Measurements from ENCODE around the gene ZNF169. TPM values are rescaled to one million over a fixed set of nuclear protein-coding genes. Genes with fewer than 3 reads are reported as not detected.
"Not testable (repeated sequence)": the region's sequence is repeated elsewhere in the genome, so short reads cannot be mapped to it uniquely, and the experiment has no call there.

Gene ZNF169
- total and polyA plus RNA-seq, 3 donors from 2014 or later, result 5.7 to 17.0 (median 15.6) TPM

GRCh38 chr9:94322342-94322940 is 63.3 kb downstream of the ZNF169 start:
- WGBS, 2 donors, result 88% methylated on average over 4 of the region's 9 CpGs; no CpG with 5 or more reads in 1 of the 2 donors
- H3K27ac ChIP-seq; H3K36me3 ChIP-seq (ENCODE audit: low read depth, missing control alignments); H3K27me3 ChIP-seq; intact Hi-C loops (cut with DNase I; ENCODE audit: low total_unique reads); DNase-seq; H3K9me3 ChIP-seq; H3K4me1 ChIP-seq; H3K4me3 ChIP-seq: not testable (repeated sequence)

GRCh38 chr9:94323153-94323798 is 64.2 kb downstream of the ZNF169 start:
- H3K9me3 ChIP-seq; H3K36me3 ChIP-seq (ENCODE audit: low read depth, missing control alignments); H3K27ac ChIP-seq; H3K4me3 ChIP-seq; intact Hi-C loops (cut with DNase I; ENCODE audit: low total_unique reads); DNase-seq; H3K4me1 ChIP-seq; H3K27me3 ChIP-seq: not testable (repeated sequence)
- 91 to 94% methylated on average over 5 to 12 of the region's 18 CpGs for WGBS, 2 donors

GRCh38 chr9:94325583-94325982 is 66.5 kb downstream of the ZNF169 start:
- H3K27me3 ChIP-seq; H3K4me1 ChIP-seq; DNase-seq; H3K36me3 ChIP-seq (ENCODE audit: low read depth, missing control alignments); intact Hi-C loops (cut with DNase I; ENCODE audit: low total_unique reads); H3K4me3 ChIP-seq; H3K9me3 ChIP-seq; H3K27ac ChIP-seq: not testable (repeated sequence)
- whole genome bisulfite sequencing, 2 donors, result 75 to 81% methylated on average over 11 to 15 of the region's 16 CpGs

- H3K4me3 ChIP-seq; H3K27me3 ChIP-seq; DNase-seq; H3K4me1 ChIP-seq; H3K36me3 ChIP-seq (ENCODE audit: low read depth, missing control alignments); H3K27ac ChIP-seq; H3K9me3 ChIP-seq; intact Hi-C loops (cut with DNase I; ENCODE audit: low total_unique reads): not testable (repeated sequence)
- WGBS, 2 donors, result 82% methylated on average over 2 of the region's 5 CpGs; no CpG with 5 or more reads in 1 of the 2 donors
Observed at GRCh38 chr9:94328544-94328943, 69.4 kb downstream of the ZNF169 start, which contains the start of gene NUTM2F. NUTM2F (minus strand) TSS chr9:94328644; CDS start chr9:94328623, 21 bp downstream.

- H3K4me3 ChIP-seq; H3K27ac ChIP-seq; H3K9me3 ChIP-seq; intact Hi-C loops (cut with DNase I; ENCODE audit: low total_unique reads); DNase-seq; H3K4me1 ChIP-seq; H3K36me3 ChIP-seq (ENCODE audit: low read depth, missing control alignments); H3K27me3 ChIP-seq: not testable (repeated sequence)
- 90 to 98% methylated on average over 4 of the region's 4 CpGs for WGBS, 2 donors
Observed at GRCh38 chr9:94336445-94336844, 77.3 kb downstream of the ZNF169 start.

- H3K4me1 ChIP-seq; DNase-seq; H3K4me3 ChIP-seq; H3K27me3 ChIP-seq; H3K36me3 ChIP-seq (ENCODE audit: low read depth, missing control alignments); H3K9me3 ChIP-seq; intact Hi-C loops (cut with DNase I; ENCODE audit: low total_unique reads); H3K27ac ChIP-seq: not testable (repeated sequence)
- WGBS, 2 donors, result 60 to 68% methylated on average over 3 to 7 of the region's 7 CpGs
Observed at GRCh38 chr9:94338723-94339122, 79.6 kb downstream of the ZNF169 start.

GRCh38 chr9:94339657-94340056 is 80.6 kb downstream of the ZNF169 start:
- H3K27ac ChIP-seq; intact Hi-C loops (cut with DNase I; ENCODE audit: low total_unique reads); DNase-seq; H3K9me3 ChIP-seq; H3K36me3 ChIP-seq (ENCODE audit: low read depth, missing control alignments); H3K4me1 ChIP-seq; H3K27me3 ChIP-seq; H3K4me3 ChIP-seq: not testable (repeated sequence)
- 93 to 100% methylated on average over 6 of the region's 6 CpGs for WGBS, 2 donors

GRCh38 chr9:94340750-94341149 is 81.7 kb downstream of the ZNF169 start:
- H3K4me1 ChIP-seq; intact Hi-C loops (cut with DNase I; ENCODE audit: low total_unique reads); DNase-seq; H3K36me3 ChIP-seq (ENCODE audit: low read depth, missing control alignments); H3K27ac ChIP-seq; H3K27me3 ChIP-seq; H3K4me3 ChIP-seq; H3K9me3 ChIP-seq: not testable (repeated sequence)
- 76 to 95% methylated on average over 2 to 5 of the region's 6 CpGs for WGBS, 2 donors

GRCh38 chr9:94341703-94342102 is 82.6 kb downstream of the ZNF169 start:
- H3K9me3 ChIP-seq; H3K4me1 ChIP-seq; H3K27ac ChIP-seq; DNase-seq; H3K36me3 ChIP-seq (ENCODE audit: low read depth, missing control alignments); H3K27me3 ChIP-seq; intact Hi-C loops (cut with DNase I; ENCODE audit: low total_unique reads); H3K4me3 ChIP-seq: not testable (repeated sequence)
- 94% methylated on average over 2 of the region's 2 CpGs; no CpG with 5 or more reads in 1 of the 2 donors for WGBS, 2 donors

- DNase-seq; H3K9me3 ChIP-seq; H3K4me1 ChIP-seq; intact Hi-C loops (cut with DNase I; ENCODE audit: low total_unique reads); H3K27me3 ChIP-seq; H3K27ac ChIP-seq; H3K4me3 ChIP-seq; H3K36me3 ChIP-seq (ENCODE audit: low read depth, missing control alignments): not testable (repeated sequence)
- 65 to 71% methylated on average over 16 of the region's 16 CpGs for WGBS, 2 donors
Observed at GRCh38 chr9:94347451-94347850, 88.4 kb downstream of the ZNF169 start.

GRCh38 chr9:94348754-94349153 is 89.7 kb downstream of the ZNF169 start:
- H3K4me3 ChIP-seq; DNase-seq; H3K27ac ChIP-seq; H3K36me3 ChIP-seq (ENCODE audit: low read depth, missing control alignments); H3K9me3 ChIP-seq; H3K27me3 ChIP-seq; H3K4me1 ChIP-seq; intact Hi-C loops (cut with DNase I; ENCODE audit: low total_unique reads): not testable (repeated sequence)
- WGBS, 2 donors, result no CpG with 5 or more reads among the region's 3 CpGs
